MCF 10A (cell line): ENCODE results near the gene PFKP. TPM values are rescaled to one million over a fixed set of nuclear protein-coding genes. Genes with fewer than 3 reads are reported as not detected.

Source experiments
- BruUV-seq: library from RNA; stranded (reverse); fragments of 400-500 nt; replicated peaks from 2 replicates; lab custom pipeline; 2021; lab: Mats Ljungman, UMichigan
- CTCF ChIA-PET: fragments of 300-600 bp; sonication (Branson Sonifier 250); formaldehyde crosslinking; extraction: SDS; loops from one replicate; lab custom pipeline; 2021; ENCODE audit warnings: antibody characterized with exemption, inconsistent platforms; lab: Yijun Ruan, JAX
- POLR2A ChIA-PET: fragments of 300-600, 350-650 bp; sonication (Branson Sonifier 250); formaldehyde crosslinking; extraction: SDS; loops from one replicate; lab custom pipeline; 2020; ENCODE audit warnings: antibody characterized with exemption, inconsistent platforms; lab: Yijun Ruan, JAX
- DNase-seq: peaks from one replicate; pipeline ENCODE4 v3.0.0-alpha.2; 2018; ENCODE audit not compliant: unreplicated experiment
- H3K27ac Mint-ChIP-seq: one replicate; pipeline ENCODE4 v1.8.0; 2022; ENCODE audit warnings: mild to moderate bottlenecking, low read depth, mixed read lengths; ENCODE audit not compliant: unreplicated experiment
- H3K27me3 Mint-ChIP-seq: one replicate; pipeline ENCODE4 v1.8.0; 2022; ENCODE audit warnings: mixed read lengths; ENCODE audit not compliant: insufficient read depth, unreplicated experiment
- H3K36me3 Mint-ChIP-seq: one replicate; pipeline ENCODE4 v1.8.0; 2022; ENCODE audit warnings: mild to moderate bottlenecking, moderate library complexity, mixed read lengths; ENCODE audit not compliant: insufficient read depth, unreplicated experiment
- H3K4me1 Mint-ChIP-seq: one replicate; pipeline ENCODE4 v1.8.0; 2022; ENCODE audit warnings: mixed read lengths; ENCODE audit not compliant: insufficient read depth, unreplicated experiment
- H3K4me3 Mint-ChIP-seq: one replicate; pipeline ENCODE4 v1.8.0; 2022; ENCODE audit warnings: mild to moderate bottlenecking, moderate library complexity, mixed read lengths; ENCODE audit not compliant: unreplicated experiment
- H3K9me3 Mint-ChIP-seq: one replicate; pipeline ENCODE4 v1.8.0; 2022; ENCODE audit warnings: mixed read lengths; ENCODE audit not compliant: unreplicated experiment
- CTCF ChIP-seq: fragments of 200-600 bp; IDR thresholded peaks from one replicate; pipeline ENCODE4 v1.8.0; 2022; ENCODE audit warnings: antibody characterized with exemption, mild to moderate bottlenecking; ENCODE audit not compliant: unreplicated experiment
- intact Hi-C: fragments of 100-400 bp; cut with micrococcal nuclease; formaldehyde crosslinking; loops from 2 replicates; pipeline ENCODE4 v1.14.1; 2022
- total RNA-seq: library from RNA; stranded (reverse); gene quantifications from 2 replicates; pipeline ENCODE4 v1.2.3, GENCODE V29; 2022

PFKP gene
- total RNA-seq, 1 experiment from 2014 or later, result 186 TPM

- Mint-ChIP-seq H3K4me1 (peaks cover 33% of the 10 kb centered on the region), H3K9me3 (no peaks in the 10 kb centered on the region), H3K27me3 (no peaks in the 10 kb centered on the region), H3K36me3 (peaks cover 27% of the 10 kb centered on the region), H3K4me3 (peak overlapping the region; percentile 91), H3K27ac (peak overlapping the region; percentile 46)
- CTCF ChIA-PET, result interaction anchor here (0.7 to 2.5 kb wide), 7 partner anchors 11 to 38 kb away, joined by 3 to 7 read pairs (median 4); no protein-coding TSS in a partner anchor
- POLR2A ChIA-PET, result interaction anchor here (0.7 to 6.3 kb wide), 8 partner anchors 10 to 1354 kb away, joined by 3 to 86 read pairs (median 11); no protein-coding TSS in a partner anchor
- DNase-seq, result peak; percentile 8
- no TSS peak for BruUV-seq
- TF ChIP-seq CTCF, result no peak
- intact Hi-C loops, result loop anchor here (1.0 kb wide), 3 partner anchors 22 to 62 kb away; no protein-coding TSS in a partner anchor
These were observed 1.8 kb downstream of the PFKP start for GRCh38 chr10:3068968-3069737.

GRCh38 chr10:3069876-3070275 is 2.5 kb downstream of the PFKP start:
- Mint-ChIP-seq H3K27me3 (no peaks in the 10 kb centered on the region), H3K27ac (peak overlapping the region; percentile 59), H3K4me3 (peak overlapping the region; percentile 91), H3K4me1 (peaks cover 38% of the 10 kb centered on the region), H3K9me3 (no peaks in the 10 kb centered on the region), H3K36me3 (peaks cover 33% of the 10 kb centered on the region)
- TSS peak; percentile 13 for BruUV-seq
- POLR2A ChIA-PET, result interaction anchor here (0.7 to 6.3 kb wide), 7 partner anchors 9 to 1355 kb away, joined by 3 to 86 read pairs (median 8); no protein-coding TSS in a partner anchor
- intact Hi-C loops, result loop anchor here (1.0 kb wide), 1 partner anchor 37 kb away; no protein-coding TSS in a partner anchor
- no peak for DNase-seq
- TF ChIP-seq CTCF, result no peak
- CTCF ChIA-PET, result interaction anchor here (0.6 to 2.5 kb wide), 6 partner anchors 11 to 92 kb away, joined by 3 to 7 read pairs (median 4); no protein-coding TSS in a partner anchor

- ChIA-PET CTCF (interaction anchor here (0.7 to 2.5 kb wide), 6 partner anchors 9 to 112 kb away, joined by 3 to 7 read pairs (median 4); no protein-coding TSS in a partner anchor), POLR2A (interaction anchor here (0.8 to 6.3 kb wide), 8 partner anchors 20 to 101 kb away, joined by 3 to 86 read pairs (median 7); partner anchors contain the start of gene PITRM1)
- peaks cover 38% of the 10 kb centered on the region for H3K4me1 Mint-ChIP-seq
- H3K27ac Mint-ChIP-seq, result no peak overlapping the region
- H3K4me3 Mint-ChIP-seq, result no peak overlapping the region
- H3K27me3 Mint-ChIP-seq, result no peaks in the 10 kb centered on the region
- no peak for TF ChIP-seq CTCF
- H3K9me3 Mint-ChIP-seq, result no peaks in the 10 kb centered on the region
- DNase-seq, result peak; percentile 83
- intact Hi-C loops, result no loop called here
- peaks cover 37% of the 10 kb centered on the region for H3K36me3 Mint-ChIP-seq
- BruUV-seq, result no TSS peak
These were observed 4.3 kb downstream of the PFKP start for GRCh38 chr10:3071405-3072198.
